Large intestine (tissue), 3 donors: Measurements from ENCODE around the gene TP53TG5. TPM values are rescaled to one million over a fixed set of nuclear protein-coding genes. Genes with fewer than 3 reads are reported as not detected.
"Not testable (repeated sequence)": the region's sequence is repeated elsewhere in the genome, so short reads cannot be mapped to it uniquely, and the experiment has no call there.

Experiments used
- DNase-seq, 2 donors: peaks; one replicate each; pipeline versions ENCODE4 v3.0.0 to v3.0.0-alpha.2; 2013
- H3K27ac ChIP-seq: one replicate; pipeline ENCODE4 v1.5.1; 2013; ENCODE audit warnings: low read length
- H3K27me3 ChIP-seq: 2 replicates; pipeline ENCODE4 v1.6.1; 2013; ENCODE audit warnings: low read length; ENCODE audit not compliant: control insufficient read depth, insufficient read depth
- H3K36me3 ChIP-seq: 2 replicates; pipeline ENCODE4 v1.6.1; 2013; ENCODE audit warnings: low read length; ENCODE audit not compliant: control insufficient read depth, insufficient read depth
- H3K4me1 ChIP-seq: one replicate; pipeline ENCODE4 v1.6.1; 2013; ENCODE audit warnings: low read length; ENCODE audit not compliant: control insufficient read depth, insufficient read depth
- H3K4me3 ChIP-seq: one replicate; pipeline ENCODE4 v1.5.1; 2013; ENCODE audit warnings: low read length
- H3K9me3 ChIP-seq: one replicate; pipeline ENCODE4 v1.6.1; 2013; ENCODE audit warnings: mild to moderate bottlenecking, low read depth, low read length, moderate library complexity; ENCODE audit not compliant: control insufficient read depth
- WGBS: methylation state at CpG from one replicate; pipeline ENCODE4 v1.1.5; 2013; ENCODE audit warnings: low lambda C conversion rate; ENCODE audit not compliant: insufficient coverage; 5-methylcytosine and 5-hydroxymethylcytosine counted together
- polyA plus RNA-seq: library from polyadenylated mRNA; unstranded; fragments of 120-200 nt; gene quantifications from one replicate; pipeline ENCODE4 v1.2.1, GENCODE V29; 2013

The TP53TG5 gene
- polyA plus RNA-seq, 1 donor = 0.78 TPM

- 50% methylated on average over 2 of the region's 9 CpGs for WGBS
- Histone ChIP-seq H3K27me3 (no peaks in the 10 kb centered on the region), H3K36me3 (no peaks in the 10 kb centered on the region), H3K9me3 (no peaks in the 10 kb centered on the region), H3K4me1 (peaks cover 10% of the 10 kb centered on the region), H3K4me3 (no peak overlapping the region), H3K27ac (no peak overlapping the region)
- no peak for DNase-seq
Observed at GRCh38 chr20:45354423-45355208, 23.5 kb downstream of the TP53TG5 start.

GRCh38 chr20:45353746-45354145, 24.4 kb downstream of the TP53TG5 start:
- H3K4me3 ChIP-seq = no peak overlapping the region
- WGBS = no CpG with 5 or more reads among the region's 1 CpG
- no peak for DNase-seq
- no peaks in the 10 kb centered on the region for H3K27me3 ChIP-seq
- no peaks in the 10 kb centered on the region for H3K9me3 ChIP-seq
- H3K27ac ChIP-seq = no peak overlapping the region
- H3K4me1 ChIP-seq = peaks cover 7% of the 10 kb centered on the region
- no peaks in the 10 kb centered on the region for H3K36me3 ChIP-seq

- H3K27me3 ChIP-seq = no peaks in the 10 kb centered on the region
- DNase-seq = no peak
- no peak overlapping the region for H3K4me3 ChIP-seq
- 90% methylated on average over 2 of the region's 3 CpGs for WGBS
- no peaks in the 10 kb centered on the region for H3K36me3 ChIP-seq
- H3K27ac ChIP-seq = no peak overlapping the region
- H3K9me3 ChIP-seq = no peaks in the 10 kb centered on the region
- H3K4me1 ChIP-seq = no peaks in the 10 kb centered on the region
Observed at GRCh38 chr20:45352729-45353128, 25.4 kb downstream of the TP53TG5 start.

- H3K4me1 ChIP-seq, H3K4me3 ChIP-seq, H3K9me3 ChIP-seq, H3K27me3 ChIP-seq, DNase-seq, H3K36me3 ChIP-seq, H3K27ac ChIP-seq: not testable (repeated sequence)
- 96% methylated on average over 4 of the region's 10 CpGs for WGBS
Observed at GRCh38 chr20:45350795-45351194, 27.3 kb downstream of the TP53TG5 start.

GRCh38 chr20:45350217-45350616, 27.9 kb downstream of the TP53TG5 start:
- Histone ChIP-seq H3K4me3 (no peak overlapping the region), H3K9me3 (no peaks in the 10 kb centered on the region), H3K36me3 (no peaks in the 10 kb centered on the region), H3K27ac (no peak overlapping the region), H3K4me1 (peaks cover 4% of the 10 kb centered on the region), H3K27me3 (no peaks in the 10 kb centered on the region)
- no CpG with 5 or more reads among the region's 1 CpG for WGBS
- DNase-seq = no peak

- no CpG with 5 or more reads among the region's 77 CpGs for WGBS
- Histone ChIP-seq H3K9me3 (no peaks in the 10 kb centered on the region), H3K27ac (peak within 1 kb of the TSS; percentile 96), H3K27me3 (no peaks in the 10 kb centered on the region), H3K4me1 (peaks cover 25% of the 10 kb centered on the region), H3K36me3 (no peaks in the 10 kb centered on the region), H3K4me3 (peak within 1 kb of the TSS; percentile 60)
- peak; percentile 53 to 71 for DNase-seq
Observed at GRCh38 chr20:45347936-45348778, 30.0 kb downstream of the TP53TG5 start, which contains the start of gene SDC4. Gene SDC4 (minus strand): TSS chr20:45348424. CDS start chr20:45348384, 40 bp downstream.

- no peaks in the 10 kb centered on the region for H3K36me3 ChIP-seq
- peak overlapping the region; percentile 96 for H3K27ac ChIP-seq
- peak overlapping the region; percentile 60 for H3K4me3 ChIP-seq
- H3K4me1 ChIP-seq = peaks cover 31% of the 10 kb centered on the region
- peak in 1 of 2 donors; percentile 73 for DNase-seq
- no peaks in the 10 kb centered on the region for H3K9me3 ChIP-seq
- WGBS = no CpG with 5 or more reads among the region's 10 CpGs
- no peaks in the 10 kb centered on the region for H3K27me3 ChIP-seq
Observed at GRCh38 chr20:45347297-45347935, 30.7 kb downstream of the TP53TG5 start.

GRCh38 chr20:45346851-45347250, 31.3 kb downstream of the TP53TG5 start:
- Histone ChIP-seq H3K9me3 (no peaks in the 10 kb centered on the region), H3K27ac (peak overlapping the region; percentile 96), H3K4me1 (peaks cover 36% of the 10 kb centered on the region), H3K4me3 (peak overlapping the region; percentile 60), H3K36me3 (no peaks in the 10 kb centered on the region), H3K27me3 (no peaks in the 10 kb centered on the region)
- DNase-seq = no peak
- no CpG with 5 or more reads among the region's 5 CpGs for WGBS

GRCh38 chr20:45346291-45346718, 31.8 kb downstream of the TP53TG5 start:
- Histone ChIP-seq H3K36me3 (no peaks in the 10 kb centered on the region), H3K27me3 (no peaks in the 10 kb centered on the region), H3K4me1 (peaks cover 42% of the 10 kb centered on the region), H3K27ac (peak overlapping the region; percentile 96), H3K4me3 (peak overlapping the region; percentile 60), H3K9me3 (no peaks in the 10 kb centered on the region)
- no peak for DNase-seq
- WGBS = no CpG with 5 or more reads among the region's 3 CpGs
